Keratinocyte (primary cell): ENCODE data around the gene PI4KA. TPM values are rescaled to one million over a fixed set of nuclear protein-coding genes. Genes with fewer than 3 reads are reported as not detected.
"Not testable (repeated sequence)": the region's sequence is repeated elsewhere in the genome, so short reads cannot be mapped to it uniquely, and the experiment has no call there.

Experiments
- DNase-seq: peaks from one replicate; pipeline ENCODE4 v3.0.0-alpha.2; 2011; ENCODE audit warnings: low read depth, missing footprints, low spot score
- FAIRE-seq: peaks from 2 replicates; lab custom pipeline; 2011; peaks lifted over from hg19 to GRCh38; lab: Jason Lieb, UNC
- H2AFZ ChIP-seq: 2 replicates; pipeline ENCODE4 v1.6.0; 2012; ENCODE audit warnings: low read length, control low read depth, inconsistent platforms; ENCODE audit not compliant: control insufficient read depth
- H3K27ac ChIP-seq: 2 replicates; pipeline ENCODE4 v1.5.1; 2011; ENCODE audit warnings: low read length; ENCODE audit not compliant: control insufficient read depth, insufficient read depth
- H3K27me3 ChIP-seq: 3 replicates; pipeline ENCODE4 v1.6.0; 2011; ENCODE audit warnings: low read length; ENCODE audit not compliant: control insufficient read depth, insufficient read depth; ENCODE audit errors: extremely low read depth
- H3K36me3 ChIP-seq, 2 experiments: 2 replicates in 1 of 2; 3 replicates in 1 of 2; pipeline ENCODE4 v1.5.1; 2011; ENCODE audit warnings: low read length in 2 of 2, mild to moderate bottlenecking in 1 of 2; ENCODE audit not compliant: control insufficient read depth in 2 of 2, insufficient read depth in 2 of 2; ENCODE audit errors: extremely low read depth in 1 of 2
- H3K4me1 ChIP-seq: 3 replicates; pipeline ENCODE4 v1.5.1; 2011; ENCODE audit warnings: low read length; ENCODE audit not compliant: control insufficient read depth, insufficient read depth; ENCODE audit errors: extremely low read depth
- H3K4me2 ChIP-seq: 3 replicates; pipeline ENCODE4 v1.6.0; 2011; ENCODE audit warnings: low read depth, low read length; ENCODE audit not compliant: control insufficient read depth, insufficient read depth; ENCODE audit errors: extremely low read depth
- H3K4me3 ChIP-seq, 3 experiments: fragments of 200-600 bp in 1 of 3; sonication (generic) in 1 of 3; 2 replicates in 2 of 3; 3 replicates in 1 of 3; pipeline ENCODE4 v1.5.1; 2011 to 2016; ENCODE audit warnings: low read length in 3 of 3, mild to moderate bottlenecking in 3 of 3, control low read depth in 2 of 3, inconsistent platforms in 1 of 3, low read depth in 1 of 3, mixed read lengths in 1 of 3, mixed run types in 1 of 3, moderate library complexity in 1 of 3; ENCODE audit not compliant: control insufficient read depth in 2 of 3, insufficient read depth in 2 of 3; ENCODE audit errors: extremely low read depth in 1 of 3
- H3K79me2 ChIP-seq: 2 replicates; pipeline ENCODE4 v1.6.0; 2012; ENCODE audit warnings: low read length; ENCODE audit not compliant: control insufficient read depth, insufficient read depth
- H3K9ac ChIP-seq: 3 replicates; pipeline ENCODE4 v1.6.0; 2011; ENCODE audit warnings: low read length; ENCODE audit not compliant: control insufficient read depth, insufficient read depth; ENCODE audit errors: extremely low read depth
- H3K9me1 ChIP-seq: 3 replicates; pipeline ENCODE4 v1.6.0; 2011; ENCODE audit warnings: low read length; ENCODE audit not compliant: control insufficient read depth, insufficient read depth; ENCODE audit errors: extremely low read depth
- H3K9me3 ChIP-seq: 2 replicates; pipeline ENCODE4 v1.5.1; 2012; ENCODE audit warnings: low read depth, low read length; ENCODE audit not compliant: control insufficient read depth
- H4K20me1 ChIP-seq: 3 replicates; pipeline ENCODE4 v1.6.0; 2011; ENCODE audit warnings: low read length; ENCODE audit not compliant: control insufficient read depth, insufficient read depth; ENCODE audit errors: extremely low read depth
- EZH2 ChIP-seq: IDR thresholded peaks from one replicate; pipeline ENCODE4 v1.6.1; 2012; ENCODE audit warnings: inconsistent platforms, mild to moderate bottlenecking, low read length, moderate library complexity
- dilution Hi-C: fragments of 300-500 bp; cut with MboI; formaldehyde crosslinking; loops from one replicate; pipeline ENCODE4 v1.7.0; 2020; ENCODE audit warnings: low sequenced_read_pairs; ENCODE audit not compliant: extremely low pct_ligation_motif_present
- polyA plus RNA-seq, 5 experiments: library from polyadenylated mRNA; depleted of rRNA in 3 of 5; stranded (reverse) in 3 of 5; stranded (forward) in 1 of 5; unstranded in 1 of 5; fragments of >200 nt; gene quantifications; 1 replicate in 1 of 5; 2 replicates in 3 of 5; 3 replicates in 1 of 5; pipeline versions ENCODE4 v1.2.1 to v1.2.3, GENCODE V29; 2011 to 2012; ENCODE audit warnings: missing spikeins in 2 of 5, low read depth in 1 of 5, low replicate concordance in 1 of 5
- TF ChIP-seq, protein P1 (sequence below), 3 experiments: IDR thresholded peaks in 1 of 3; conservative IDR thresholded peaks in 1 of 3; optimal IDR thresholded peaks in 1 of 3; 2 replicates in 2 of 3; 3 replicates in 1 of 3; pipeline versions ENCODE3 to v1.5.1; 2011; ENCODE audit warnings: low read length in 3 of 3, mild to moderate bottlenecking in 3 of 3, moderate library complexity in 2 of 3, control low read depth in 1 of 3, inconsistent platforms in 1 of 3; ENCODE audit not compliant: insufficient read depth in 2 of 3; ENCODE audit errors: extremely low read depth in 1 of 3

PI4KA gene
- polyA plus RNA-seq, 1 donor (not counting 4 experiments of a cell fraction or from before 2014, with no cell fraction given), result 13.6 TPM

DNA sequence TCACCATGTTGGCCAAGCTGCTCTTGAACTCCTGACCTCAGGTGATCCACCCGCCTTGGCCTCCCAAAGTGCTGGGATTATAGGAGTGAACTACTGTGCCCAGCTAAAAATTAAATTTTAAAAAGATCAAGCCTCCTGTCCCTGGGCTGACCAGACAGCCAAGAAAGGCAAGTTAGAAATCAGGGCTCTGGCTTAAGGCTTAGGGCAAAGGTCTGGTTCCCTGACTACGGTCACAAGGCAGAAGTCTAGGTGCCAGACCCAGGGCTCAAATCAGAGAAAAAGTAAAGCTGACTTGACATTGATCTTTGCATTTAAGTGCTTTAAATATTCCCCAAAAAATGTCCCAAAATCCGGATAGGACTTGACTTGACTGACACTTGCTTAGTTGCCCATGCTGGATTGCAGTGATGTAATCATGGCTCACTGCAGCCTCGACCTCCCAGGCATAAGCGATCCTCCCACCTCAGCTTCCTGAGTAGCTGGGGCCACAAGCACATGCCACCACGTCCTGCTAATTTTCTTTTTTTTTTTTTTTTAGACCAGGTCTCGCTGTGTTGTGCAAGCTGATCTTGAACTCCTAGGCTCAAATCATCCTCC, 41.3 kb upstream of the PI4KA start:
- Histone ChIP-seq H3K79me2 (no peaks in the 10 kb centered on the region), H3K4me3 (no peak overlapping the region), H3K27me3 (no peaks in the 10 kb centered on the region), H3K9me3 (no peaks in the 10 kb centered on the region), H3K27ac (no peak overlapping the region), H3K4me2 (no peak overlapping the region), H3K9ac (no peak overlapping the region), H3K4me1 (peaks cover 12% of the 10 kb centered on the region), H3K36me3 (no peaks in the 10 kb centered on the region), H4K20me1 (no peaks in the 10 kb centered on the region), H2AFZ (no peak overlapping the region), H3K9me1 (no peaks in the 10 kb centered on the region)
- dilution Hi-C loops, result no loop called here
- TF ChIP-seq EZH2, result no peak
- TF ChIP-seq, protein P1, sequence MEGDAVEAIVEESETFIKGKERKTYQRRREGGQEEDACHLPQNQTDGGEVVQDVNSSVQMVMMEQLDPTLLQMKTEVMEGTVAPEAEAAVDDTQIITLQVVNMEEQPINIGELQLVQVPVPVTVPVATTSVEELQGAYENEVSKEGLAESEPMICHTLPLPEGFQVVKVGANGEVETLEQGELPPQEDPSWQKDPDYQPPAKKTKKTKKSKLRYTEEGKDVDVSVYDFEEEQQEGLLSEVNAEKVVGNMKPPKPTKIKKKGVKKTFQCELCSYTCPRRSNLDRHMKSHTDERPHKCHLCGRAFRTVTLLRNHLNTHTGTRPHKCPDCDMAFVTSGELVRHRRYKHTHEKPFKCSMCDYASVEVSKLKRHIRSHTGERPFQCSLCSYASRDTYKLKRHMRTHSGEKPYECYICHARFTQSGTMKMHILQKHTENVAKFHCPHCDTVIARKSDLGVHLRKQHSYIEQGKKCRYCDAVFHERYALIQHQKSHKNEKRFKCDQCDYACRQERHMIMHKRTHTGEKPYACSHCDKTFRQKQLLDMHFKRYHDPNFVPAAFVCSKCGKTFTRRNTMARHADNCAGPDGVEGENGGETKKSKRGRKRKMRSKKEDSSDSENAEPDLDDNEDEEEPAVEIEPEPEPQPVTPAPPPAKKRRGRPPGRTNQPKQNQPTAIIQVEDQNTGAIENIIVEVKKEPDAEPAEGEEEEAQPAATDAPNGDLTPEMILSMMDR (optimal IDR thresholded peaks at IDR 0.05 in 1 of 3, IDR thresholded peaks at IDR 0.05 in 1 of 3, conservative IDR thresholded peaks at IDR 0.05 in 1 of 3; ENCODE audit: extremely low read depth in 1 of 3, insufficient read depth in 2 of 3, low read length in 3 of 3), result no peak
- no peak for FAIRE-seq
- DNase-seq, result no peak

DNA sequence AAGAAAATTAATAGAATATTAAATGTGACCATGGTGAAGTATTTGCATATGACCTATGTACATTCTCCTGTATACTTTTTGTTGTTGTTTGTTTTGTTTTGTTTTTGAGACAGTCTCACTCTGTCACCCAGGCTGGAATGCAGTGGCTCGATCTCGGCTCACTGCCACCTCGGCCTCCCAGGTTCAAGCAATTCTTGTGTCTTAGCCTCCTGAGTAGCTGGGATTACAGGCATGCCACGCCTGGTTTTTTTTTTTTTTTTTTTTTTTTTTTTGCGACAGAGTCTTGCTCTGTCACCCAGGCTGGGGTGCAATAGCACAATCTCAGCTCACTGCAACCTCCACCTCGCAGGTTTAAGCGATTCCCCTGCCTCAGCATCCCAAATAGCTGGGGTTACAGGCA, 39.1 kb upstream of the PI4KA start:
- H3K4me3 ChIP-seq, H2AFZ ChIP-seq, FAIRE-seq, H3K9ac ChIP-seq, H3K9me3 ChIP-seq, dilution Hi-C loops, H3K36me3 ChIP-seq, H3K9me1 ChIP-seq, H4K20me1 ChIP-seq, H3K27me3 ChIP-seq, H3K4me2 ChIP-seq, DNase-seq, H3K27ac ChIP-seq, H3K79me2 ChIP-seq, H3K4me1 ChIP-seq: not testable (repeated sequence)

DNA sequence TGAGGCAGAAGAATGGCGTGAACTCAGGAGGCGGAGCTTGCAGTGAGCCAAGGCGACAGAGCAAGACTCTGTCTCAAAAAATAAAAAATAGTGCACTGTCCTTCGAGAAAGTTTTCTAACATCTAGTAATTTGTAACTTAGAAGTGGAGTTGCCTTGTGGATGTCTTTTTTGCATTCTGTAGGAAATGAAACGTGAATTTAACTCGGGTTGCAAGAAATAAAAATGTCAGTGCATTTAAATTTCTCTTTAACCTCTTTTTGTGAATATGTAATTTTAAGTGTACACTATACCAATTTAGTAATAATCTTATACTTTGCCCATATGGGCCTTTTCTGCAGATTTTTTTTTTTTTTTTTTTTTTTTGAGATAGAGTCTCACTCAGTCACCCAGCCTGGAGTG, 32.4 kb upstream of the PI4KA start:
- dilution Hi-C loops, result no loop called here
- TF ChIP-seq, protein P1 (optimal IDR thresholded peaks at IDR 0.05 in 1 of 3, IDR thresholded peaks at IDR 0.05 in 1 of 3, conservative IDR thresholded peaks at IDR 0.05 in 1 of 3; ENCODE audit: extremely low read depth in 1 of 3, insufficient read depth in 2 of 3, low read length in 3 of 3), result no peak
- no peak for TF ChIP-seq EZH2
- H3K27ac ChIP-seq, result no peak overlapping the region
- no peak overlapping the region for H3K9ac ChIP-seq
- peaks cover 2 to 21% of the 10 kb centered on the region in 2 experiments for H3K36me3 ChIP-seq
- no peaks in the 10 kb centered on the region for H3K79me2 ChIP-seq
- H4K20me1 ChIP-seq, result no peaks in the 10 kb centered on the region
- peaks cover 6% of the 10 kb centered on the region for H3K4me1 ChIP-seq
- H3K9me1 ChIP-seq, result no peaks in the 10 kb centered on the region
- no peak overlapping the region for H3K4me2 ChIP-seq
- DNase-seq (no peak), FAIRE-seq (no peak)
- no peak overlapping the region for H3K4me3 ChIP-seq
- no peaks in the 10 kb centered on the region for H3K9me3 ChIP-seq
- H3K27me3 ChIP-seq, result no peaks in the 10 kb centered on the region
- no peak overlapping the region for H2AFZ ChIP-seq
